Transverse colon (tissue), 3 donors: ENCODE data around the gene RHOA.

Experiments
- EP300 ChIP-seq: sonication (generic); formaldehyde crosslinking; IDR thresholded peaks from one replicate; pipeline ENCODE4 v1.6.1; 2017; ENCODE audit warnings: antibody characterized with exemption, low read depth
- POLR2A ChIP-seq: fragments of 450-650 bp; IDR thresholded peaks from one replicate; pipeline ENCODE4 v1.6.1; 2016; ENCODE audit warnings: antibody characterized with exemption, mild to moderate bottlenecking, moderate library complexity
- TF ChIP-seq, protein P1 (sequence below), 5 experiments: fragments of 200-600 bp in 3 of 5; fragments of 450-650 bp in 2 of 5; sonication (generic) in 3 of 5; IDR thresholded peaks; 1 replicate in 2 of 5; 2 replicates in 3 of 5; pipeline ENCODE4 v1.5.1; 2016 to 2017; ENCODE audit warnings: antibody characterized with exemption in 5 of 5, inconsistent platforms in 3 of 5, mild to moderate bottlenecking in 2 of 5, moderate library complexity in 1 of 5

- TF ChIP-seq POLR2A (no peak), EP300 (no peak)
- TF ChIP-seq, protein P1, sequence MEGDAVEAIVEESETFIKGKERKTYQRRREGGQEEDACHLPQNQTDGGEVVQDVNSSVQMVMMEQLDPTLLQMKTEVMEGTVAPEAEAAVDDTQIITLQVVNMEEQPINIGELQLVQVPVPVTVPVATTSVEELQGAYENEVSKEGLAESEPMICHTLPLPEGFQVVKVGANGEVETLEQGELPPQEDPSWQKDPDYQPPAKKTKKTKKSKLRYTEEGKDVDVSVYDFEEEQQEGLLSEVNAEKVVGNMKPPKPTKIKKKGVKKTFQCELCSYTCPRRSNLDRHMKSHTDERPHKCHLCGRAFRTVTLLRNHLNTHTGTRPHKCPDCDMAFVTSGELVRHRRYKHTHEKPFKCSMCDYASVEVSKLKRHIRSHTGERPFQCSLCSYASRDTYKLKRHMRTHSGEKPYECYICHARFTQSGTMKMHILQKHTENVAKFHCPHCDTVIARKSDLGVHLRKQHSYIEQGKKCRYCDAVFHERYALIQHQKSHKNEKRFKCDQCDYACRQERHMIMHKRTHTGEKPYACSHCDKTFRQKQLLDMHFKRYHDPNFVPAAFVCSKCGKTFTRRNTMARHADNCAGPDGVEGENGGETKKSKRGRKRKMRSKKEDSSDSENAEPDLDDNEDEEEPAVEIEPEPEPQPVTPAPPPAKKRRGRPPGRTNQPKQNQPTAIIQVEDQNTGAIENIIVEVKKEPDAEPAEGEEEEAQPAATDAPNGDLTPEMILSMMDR (IDR thresholded peaks at IDR 0.05) = no peak
Measured at GRCh38 chr3:49456466-49456865, 44.7 kb upstream of the RHOA start.
